Endodermal cell (in vitro differentiated cells): ENCODE results near the gene GPRIN1. TPM values are rescaled to one million over a fixed set of nuclear protein-coding genes. Genes with fewer than 3 reads are reported as not detected.
"Not testable (repeated sequence)": the region's sequence is repeated elsewhere in the genome, so short reads cannot be mapped to it uniquely, and the experiment has no call there.

Source experiments
- DNase-seq: peaks from one replicate; pipeline ENCODE4 v3.0.0-alpha.2; 2017
- H3K27ac ChIP-seq: 2 replicates; pipeline ENCODE4 v1.5.1; 2013; ENCODE audit warnings: mild to moderate bottlenecking, low read depth, low read length, moderate library complexity
- H3K27me3 ChIP-seq: 2 replicates; pipeline ENCODE4 v1.6.1; 2013; ENCODE audit warnings: mild to moderate bottlenecking, low read length, moderate library complexity; ENCODE audit not compliant: insufficient read depth, control insufficient read depth, poor library complexity, severe bottlenecking
- H3K36me3 ChIP-seq: 2 replicates; pipeline ENCODE4 v1.7.0; 2013; ENCODE audit warnings: mild to moderate bottlenecking, low read length, moderate library complexity; ENCODE audit not compliant: control insufficient read depth, insufficient read depth
- H3K4me1 ChIP-seq: one replicate; pipeline ENCODE4 v1.7.0; 2013; ENCODE audit warnings: low read length; ENCODE audit not compliant: control insufficient read depth, insufficient read depth
- H3K4me3 ChIP-seq: 2 replicates; pipeline ENCODE4 v1.5.1; 2013; ENCODE audit warnings: mild to moderate bottlenecking, low read length, moderate library complexity
- H3K9ac ChIP-seq: 2 replicates; pipeline ENCODE4 v1.6.1; 2013; ENCODE audit warnings: mild to moderate bottlenecking, low read length, moderate library complexity; ENCODE audit not compliant: poor library complexity, severe bottlenecking; ENCODE audit errors: extremely low read depth
- H3K9me3 ChIP-seq: 2 replicates; pipeline ENCODE4 v1.6.1; 2013; ENCODE audit warnings: mild to moderate bottlenecking, low read length, moderate library complexity; ENCODE audit not compliant: control insufficient read depth
- H3K27ac Mint-ChIP-seq: 2 replicates; pipeline ENCODE4 v1.8.0; 2020; ENCODE audit warnings: mixed read lengths
- H3K27me3 Mint-ChIP-seq: 2 replicates; pipeline ENCODE4 v1.8.0; 2021; ENCODE audit warnings: mild to moderate bottlenecking, mixed read lengths; ENCODE audit not compliant: insufficient read depth
- H3K36me3 Mint-ChIP-seq: 2 replicates; pipeline ENCODE4 v1.8.0; 2020; ENCODE audit warnings: low read depth, mixed read lengths
- H3K4me1 Mint-ChIP-seq: 2 replicates; pipeline ENCODE4 v1.8.0; 2020; ENCODE audit warnings: mixed read lengths
- H3K4me3 Mint-ChIP-seq: 2 replicates; pipeline ENCODE4 v1.8.0; 2020; ENCODE audit warnings: mild to moderate bottlenecking, moderate library complexity, mixed read lengths
- H3K9me3 Mint-ChIP-seq: 2 replicates; pipeline ENCODE4 v1.8.0; 2020; ENCODE audit warnings: mild to moderate bottlenecking, mixed read lengths
- WGBS, 2 experiments: methylation state at CpG; one replicate each; pipeline versions ENCODE4 v1.1.5 to v1.1.7; 2013; ENCODE audit warnings: missing lambda C conversion rate in 2 of 2, mixed read lengths in 1 of 2; ENCODE audit not compliant: insufficient coverage in 1 of 2, insufficient read length in 1 of 2; 5-methylcytosine and 5-hydroxymethylcytosine counted together
- total RNA-seq, 2 donors: library from RNA; stranded (reverse); fragmentation: NEBNext Ultra II Directional in 1 of 2; extraction: Animal tissue kit (Norgen Biotek cat#: 25700) in 1 of 2; gene quantifications; 2 replicates in 1 of 2; 3 replicates in 1 of 2; pipeline ENCODE4 v1.2.1, GENCODE V29; 2021
- TF ChIP-seq, protein P1 (sequence below): fragments of 200-600 bp; sonication (generic); conservative IDR thresholded peaks from 2 replicates; pipeline ENCODE4 v1.5.0; 2021; ENCODE audit warnings: antibody characterized with exemption, mild to moderate bottlenecking

GPRIN1 gene
- total RNA-seq, 2 donors from 2014 or later: 4.5 to 4.9 TPM

DNA sequence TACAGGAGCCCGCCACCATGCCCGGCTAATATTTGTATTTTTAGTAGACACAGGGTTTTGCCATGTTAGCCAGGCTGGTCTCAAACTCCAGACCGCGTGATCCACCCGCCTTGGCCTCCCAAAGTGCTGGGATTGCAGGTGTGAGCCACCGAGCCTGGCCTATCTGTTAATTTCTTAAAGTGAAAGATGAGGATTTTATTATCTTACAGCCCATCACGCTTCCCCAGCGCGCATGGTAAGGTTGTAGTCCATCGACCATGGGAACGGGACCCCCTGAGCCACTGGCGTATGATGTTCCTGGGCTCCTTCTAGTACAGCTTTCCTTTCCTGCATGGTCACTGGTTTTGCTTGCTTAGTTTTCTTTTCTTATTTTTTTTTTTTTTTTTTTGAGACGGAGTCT is 52.1 kb downstream of the GPRIN1 start:
- WGBS, 2 experiments: 96% methylated on average over 9 to 12 of the region's 13 CpGs
- peaks cover 4% of the 10 kb centered on the region for H3K9me3 Mint-ChIP-seq
- Histone ChIP-seq H3K4me1 (no peaks in the 10 kb centered on the region), H3K36me3 (no peaks in the 10 kb centered on the region), H3K9me3 (no peaks in the 10 kb centered on the region), H3K4me3 (no peak overlapping the region), H3K9ac (no peak overlapping the region), H3K27ac (no peak overlapping the region), H3K27me3 (no peaks in the 10 kb centered on the region)
- no peak overlapping the region for H3K4me3 Mint-ChIP-seq
- DNase-seq: no peak
- H3K4me1 Mint-ChIP-seq: peaks cover 4% of the 10 kb centered on the region
- TF ChIP-seq, protein P1, sequence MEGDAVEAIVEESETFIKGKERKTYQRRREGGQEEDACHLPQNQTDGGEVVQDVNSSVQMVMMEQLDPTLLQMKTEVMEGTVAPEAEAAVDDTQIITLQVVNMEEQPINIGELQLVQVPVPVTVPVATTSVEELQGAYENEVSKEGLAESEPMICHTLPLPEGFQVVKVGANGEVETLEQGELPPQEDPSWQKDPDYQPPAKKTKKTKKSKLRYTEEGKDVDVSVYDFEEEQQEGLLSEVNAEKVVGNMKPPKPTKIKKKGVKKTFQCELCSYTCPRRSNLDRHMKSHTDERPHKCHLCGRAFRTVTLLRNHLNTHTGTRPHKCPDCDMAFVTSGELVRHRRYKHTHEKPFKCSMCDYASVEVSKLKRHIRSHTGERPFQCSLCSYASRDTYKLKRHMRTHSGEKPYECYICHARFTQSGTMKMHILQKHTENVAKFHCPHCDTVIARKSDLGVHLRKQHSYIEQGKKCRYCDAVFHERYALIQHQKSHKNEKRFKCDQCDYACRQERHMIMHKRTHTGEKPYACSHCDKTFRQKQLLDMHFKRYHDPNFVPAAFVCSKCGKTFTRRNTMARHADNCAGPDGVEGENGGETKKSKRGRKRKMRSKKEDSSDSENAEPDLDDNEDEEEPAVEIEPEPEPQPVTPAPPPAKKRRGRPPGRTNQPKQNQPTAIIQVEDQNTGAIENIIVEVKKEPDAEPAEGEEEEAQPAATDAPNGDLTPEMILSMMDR: no peak
- no peaks in the 10 kb centered on the region for H3K27me3 Mint-ChIP-seq
- H3K27ac Mint-ChIP-seq: no peak overlapping the region
- no peaks in the 10 kb centered on the region for H3K36me3 Mint-ChIP-seq

DNA sequence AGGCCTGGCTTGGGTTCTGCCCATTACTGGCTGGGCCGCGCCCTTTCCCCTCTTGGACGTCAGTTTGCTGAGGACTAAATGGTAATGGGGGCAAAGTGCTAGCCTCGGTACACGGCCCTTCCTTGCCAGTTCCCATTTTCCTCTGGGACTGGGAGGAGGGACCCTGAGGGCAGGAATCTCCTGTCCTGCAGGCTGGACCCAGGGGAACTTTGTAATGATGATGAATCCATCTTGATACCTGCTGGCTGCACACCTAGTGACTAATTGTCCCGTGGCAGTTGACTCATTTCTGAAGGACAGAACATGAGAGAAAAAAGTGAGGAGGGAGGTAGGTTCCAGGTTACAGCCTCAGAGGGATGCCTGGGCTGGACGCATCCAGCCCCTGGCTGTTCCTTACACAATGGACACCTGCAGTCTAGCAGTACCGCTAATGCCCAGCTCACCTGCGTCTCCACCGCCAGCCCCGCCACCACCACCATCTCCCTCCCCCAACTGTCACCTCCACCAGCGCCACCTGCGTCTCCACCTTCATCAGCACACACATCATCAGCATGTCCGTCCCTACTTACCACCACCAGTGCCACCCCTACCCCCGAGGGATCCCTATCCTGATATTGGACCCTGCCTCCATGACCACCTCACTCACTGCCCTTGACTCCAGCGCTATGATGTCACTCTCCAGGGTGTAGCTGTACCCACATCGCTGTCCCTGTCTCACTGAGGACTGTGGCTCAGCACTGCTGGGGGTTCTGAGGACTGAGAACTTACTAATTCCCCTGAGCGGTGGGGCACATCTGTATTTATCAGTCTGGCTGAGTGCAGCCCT is 56.5 kb downstream of the GPRIN1 start:
- peaks cover 4% of the 10 kb centered on the region for H3K4me1 Mint-ChIP-seq
- H3K4me3 Mint-ChIP-seq: no peak overlapping the region
- H3K27ac ChIP-seq: no peak overlapping the region

GRCh38 chr5:176552332-176552869 is 57.6 kb downstream of the GPRIN1 start:
- no peaks in the 10 kb centered on the region for H3K9me3 ChIP-seq
- DNase-seq: no peak
- TF ChIP-seq, protein P1: no peak
- no peaks in the 10 kb centered on the region for H3K27me3 ChIP-seq
- Mint-ChIP-seq H3K4me1 (peaks cover 4% of the 10 kb centered on the region), H3K36me3 (no peaks in the 10 kb centered on the region), H3K27ac (no peak overlapping the region), H3K4me3 (no peak overlapping the region), H3K9me3 (no peaks in the 10 kb centered on the region), H3K27me3 (peaks cover 5% of the 10 kb centered on the region)
- H3K36me3 ChIP-seq: no peaks in the 10 kb centered on the region
- WGBS, 2 experiments: 90 to 93% methylated on average over 10 to 11 of the region's 11 CpGs
- H3K4me1 ChIP-seq: no peaks in the 10 kb centered on the region
- no peak overlapping the region for H3K9ac ChIP-seq
- H3K4me3 ChIP-seq: no peak overlapping the region
- H3K27ac ChIP-seq: no peak overlapping the region

More for the DNA sequence above, 56.5 kb downstream of the GPRIN1 start:
- H3K9me3 ChIP-seq: no peaks in the 10 kb centered on the region
- Mint-ChIP-seq H3K27ac (no peak overlapping the region), H3K27me3 (peaks cover 5% of the 10 kb centered on the region), H3K36me3 (no peaks in the 10 kb centered on the region), H3K9me3 (no peaks in the 10 kb centered on the region)
- peak; percentile 48 for DNase-seq
- H3K4me1 ChIP-seq: no peaks in the 10 kb centered on the region
- no peak overlapping the region for H3K4me3 ChIP-seq
- WGBS, 2 experiments: 71 to 80% methylated on average over 8 to 18 of the region's 18 CpGs
- TF ChIP-seq, protein P1: no peak
- no peaks in the 10 kb centered on the region for H3K27me3 ChIP-seq
- H3K36me3 ChIP-seq: no peaks in the 10 kb centered on the region
- H3K9ac ChIP-seq: no peak overlapping the region

GRCh38 chr5:176550937-176551336 is 59.0 kb downstream of the GPRIN1 start:
- H3K27ac Mint-ChIP-seq, H3K36me3 Mint-ChIP-seq, H3K36me3 ChIP-seq, H3K4me3 Mint-ChIP-seq, H3K9ac ChIP-seq, DNase-seq, H3K9me3 Mint-ChIP-seq, H3K4me1 ChIP-seq, H3K27me3 Mint-ChIP-seq, H3K27me3 ChIP-seq, H3K4me1 Mint-ChIP-seq, H3K27ac ChIP-seq, H3K4me3 ChIP-seq, H3K9me3 ChIP-seq: not testable (repeated sequence)
- WGBS, 2 experiments: 94% methylated on average over 7 to 11 of the region's 11 CpGs
